ENCODE data around the gene MED17.

The MED17 gene

DNA sequence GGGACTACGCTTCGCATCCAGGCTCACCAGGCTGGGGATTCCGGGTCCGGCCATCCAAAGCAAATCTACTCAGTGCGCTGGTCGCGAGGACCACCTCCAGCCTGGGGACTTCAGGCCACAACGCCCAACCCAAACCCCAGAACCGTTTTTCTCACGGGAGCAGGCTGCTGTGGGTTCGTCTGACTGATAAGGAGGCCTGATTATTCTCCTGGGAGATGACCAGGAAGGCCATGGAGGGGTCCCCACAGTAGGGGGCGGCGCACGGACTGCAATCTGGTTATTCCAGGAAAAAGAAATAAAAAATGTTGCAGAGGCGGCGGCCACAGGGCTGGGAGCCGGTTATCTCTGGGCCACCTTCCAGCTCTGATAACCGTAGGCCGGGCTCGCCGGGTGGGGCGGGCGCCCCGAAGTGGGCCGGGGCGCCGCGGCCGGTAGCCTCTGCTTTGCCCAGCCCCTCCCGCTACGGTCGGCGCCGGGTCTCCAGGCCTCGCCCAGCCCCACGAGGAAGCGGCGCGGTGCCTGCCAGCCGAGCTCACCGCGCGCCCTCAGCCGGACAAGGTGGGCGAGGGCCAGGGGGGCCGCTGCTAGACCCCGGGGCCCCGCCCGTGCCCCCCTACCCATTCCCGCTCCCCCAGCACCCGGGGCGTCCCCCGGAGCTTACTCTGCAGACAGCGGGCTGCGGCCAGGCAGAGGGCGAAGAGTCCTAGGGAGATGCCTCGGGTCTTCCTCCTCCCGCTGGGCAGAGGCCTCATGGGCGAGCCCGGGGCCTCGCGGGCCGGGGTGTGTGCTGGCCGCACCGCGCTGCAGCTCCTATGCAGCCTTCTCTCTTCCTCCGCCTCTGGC, 65.9 kb downstream of the MED17 start:
- no peak for DNase-seq (ENCODE audit: low spot score)

DNA sequence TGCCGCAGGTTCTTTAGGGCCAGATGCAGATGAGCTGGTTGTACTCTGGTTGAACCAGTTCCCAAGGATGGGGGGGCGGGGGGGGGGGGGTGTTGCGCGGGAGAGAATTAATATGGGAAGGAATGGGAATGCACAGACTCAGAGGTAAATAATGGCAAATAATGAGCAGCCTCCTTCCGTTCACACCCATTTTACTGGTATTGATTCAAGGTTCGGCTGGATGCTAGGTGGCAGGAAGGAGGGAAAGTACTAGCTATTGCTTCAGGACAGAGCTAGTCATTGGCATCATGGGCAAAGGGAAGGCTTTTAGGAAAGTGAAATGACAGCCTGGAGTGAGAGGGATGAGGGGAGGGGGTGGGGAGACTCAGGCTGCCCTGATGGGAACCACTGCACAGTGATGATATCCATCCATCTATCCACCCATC, 66.5 kb downstream of the MED17 start, which contains the start of gene VSTM5:
VSTM5 (minus strand) TSS at position 25 of the 425 bp plus-strand sequence. CDS start 116 bp downstream, outside the sequence.
- DNase-seq (ENCODE audit: low spot score): no peak

- no peak for DNase-seq (ENCODE audit: low spot score)
Observed at GRCh38 chr11:93852242-93852641, 68.2 kb downstream of the MED17 start.

GRCh38 chr11:93857413-93858120, 73.5 kb downstream of the MED17 start:
- no peak for DNase-seq (ENCODE audit: low spot score)

DNA sequence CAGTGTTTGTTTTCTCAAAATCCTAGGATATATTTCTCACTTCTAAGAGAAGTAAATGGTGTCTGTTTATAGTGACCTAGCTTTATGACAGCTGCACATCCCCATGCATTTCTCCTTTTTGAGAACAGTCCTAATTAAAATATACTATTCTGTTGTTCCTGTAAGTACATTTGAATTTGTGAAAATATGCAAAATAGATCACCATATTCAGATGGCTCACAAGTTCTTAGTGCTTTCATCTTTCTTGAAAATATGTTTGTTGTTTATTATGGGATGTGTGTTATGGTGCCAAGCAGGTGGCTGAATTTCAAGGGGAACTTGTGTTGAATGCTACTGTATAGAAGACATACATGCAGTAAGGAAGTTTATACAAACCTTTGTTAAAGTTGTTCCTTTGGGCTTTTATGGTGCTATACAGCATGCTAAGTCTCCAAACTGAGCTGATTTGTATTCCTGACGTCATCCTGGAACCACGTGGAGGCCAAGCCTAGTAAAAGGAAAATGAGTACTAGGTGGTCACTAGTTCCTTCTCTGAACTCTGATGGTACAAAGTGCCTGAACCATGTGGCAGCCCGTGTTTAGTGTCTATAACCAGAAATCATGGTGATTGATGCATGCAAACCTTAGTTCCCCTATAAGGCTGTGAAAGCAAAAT, 74.2 kb downstream of the MED17 start:
- no peak for DNase-seq (ENCODE audit: low spot score)

GRCh38 chr11:93861808-93862207, 77.7 kb downstream of the MED17 start:
- no peak for DNase-seq (ENCODE audit: low spot score)
